Spleen (tissue), 7 donors: ENCODE data around the gene WNT16.

ENCODE experiments used
- CTCF ChIP-seq, 11 experiments: fragments of 200-600 bp in 7 of 11; fragments of 450-650 bp in 4 of 11; sonication (generic) in 4 of 11; IDR thresholded peaks in 8 of 11; conservative IDR thresholded peaks in 3 of 11; 1 replicate in 7 of 11; 2 replicates in 4 of 11; pipeline versions ENCODE4 v1.4.0 to v1.8.0; 2016 to 2021; ENCODE audit warnings: antibody characterized with exemption in 11 of 11, inconsistent platforms in 4 of 11, mild to moderate bottlenecking in 1 of 11
- POLR2AphosphoS5 ChIP-seq, 3 donors: sonication (generic); formaldehyde crosslinking; IDR thresholded peaks; one replicate each; pipeline ENCODE4 v1.5.1; 2017; ENCODE audit warnings: antibody characterized with exemption in 3 of 3
- donor health status: DM: no; HTN: no; CAD: no; lungs with moderate emphysema.
- donor health status: DM: no; HTN: no; CAD: no.
- donor health status: DM: no; HTN: no; CAD: no.

- TF ChIP-seq CTCF (IDR thresholded peaks at IDR 0.05 in 8 of 11, conservative IDR thresholded peaks at IDR 0.05 in 3 of 11) (peak in 3 of 11 experiments; percentile 11 to 16 (median 14)), POLR2AphosphoS5 (IDR thresholded peaks at IDR 0.05) (no peak)
Observed at GRCh38 chr7:121376979-121377378, 48.2 kb downstream of the WNT16 start.
